GM18861 (cell line): Measurements from ENCODE around the gene WDR45B.
"Not testable (repeated sequence)": the region's sequence is repeated elsewhere in the genome, so short reads cannot be mapped to it uniquely, and the experiment has no call there.

Source experiments
- ATAC-seq: cut with Tn5 transposase; IDR thresholded peaks from one replicate; pipeline ENCODE4 v1.9.1; 2021; ENCODE audit not compliant: unreplicated experiment

Gene WDR45B

DNA sequence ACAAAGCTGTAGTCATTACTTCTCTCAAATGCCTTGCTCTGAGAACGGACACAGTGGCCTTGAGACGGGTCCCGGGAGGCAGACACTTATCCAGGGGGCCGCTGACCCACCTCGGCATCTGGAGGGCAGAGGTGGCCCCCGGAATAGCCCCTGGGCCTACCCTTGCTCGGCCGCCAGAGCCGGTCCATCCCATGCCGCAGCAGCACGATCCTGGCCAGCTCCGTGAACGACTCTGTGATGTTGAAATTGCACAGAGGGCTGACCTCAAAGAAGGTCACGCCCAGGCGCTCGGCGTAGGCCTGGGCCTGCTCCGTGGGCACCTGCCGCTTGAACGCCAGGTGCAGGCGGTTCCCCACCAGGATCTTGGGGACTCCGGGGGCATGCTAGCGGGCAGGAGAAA, 10.1 kb upstream of the WDR45B start:
- no peak for ATAC-seq

DNA sequence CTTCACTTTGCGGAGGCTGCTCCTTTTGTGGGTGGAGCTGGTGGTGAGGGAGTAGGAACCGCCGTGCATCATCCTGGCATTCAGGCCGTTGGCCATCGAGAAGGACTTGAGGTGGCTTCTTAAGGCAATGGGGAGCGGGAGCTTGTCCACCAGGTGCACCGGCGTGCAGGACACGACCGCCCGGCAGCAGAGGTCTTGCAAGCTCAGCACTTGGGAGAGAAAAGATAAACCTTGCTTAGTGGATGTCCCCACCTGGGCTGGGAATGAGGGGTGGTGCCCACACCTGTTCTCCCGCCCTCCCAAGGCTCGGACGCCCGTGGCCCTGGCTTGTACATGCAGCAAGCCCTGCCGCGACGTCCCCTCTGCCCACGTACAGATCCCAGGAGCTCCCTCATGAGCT, 9.7 kb upstream of the WDR45B start:
- no peak for ATAC-seq

DNA sequence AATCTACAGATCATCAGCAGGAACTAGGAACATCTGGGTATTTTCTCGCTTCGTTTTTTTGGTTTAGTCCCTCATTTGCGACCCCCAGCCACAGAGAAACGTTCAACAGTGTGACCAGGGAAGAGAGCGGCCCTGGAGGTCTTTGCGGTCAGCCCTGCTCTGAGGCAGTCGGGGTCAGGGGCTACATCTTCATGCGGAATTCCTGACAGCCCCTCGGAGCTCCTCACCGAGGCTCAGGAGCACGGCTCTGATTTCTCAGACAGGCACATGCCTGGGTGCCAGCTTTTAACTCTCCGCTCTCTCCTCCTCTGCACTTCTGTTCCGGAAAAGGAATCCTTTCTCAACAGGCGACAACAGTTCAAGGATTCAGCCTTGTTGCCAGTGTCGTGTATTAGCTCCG, 8.0 kb upstream of the WDR45B start:
- ATAC-seq = no peak

DNA sequence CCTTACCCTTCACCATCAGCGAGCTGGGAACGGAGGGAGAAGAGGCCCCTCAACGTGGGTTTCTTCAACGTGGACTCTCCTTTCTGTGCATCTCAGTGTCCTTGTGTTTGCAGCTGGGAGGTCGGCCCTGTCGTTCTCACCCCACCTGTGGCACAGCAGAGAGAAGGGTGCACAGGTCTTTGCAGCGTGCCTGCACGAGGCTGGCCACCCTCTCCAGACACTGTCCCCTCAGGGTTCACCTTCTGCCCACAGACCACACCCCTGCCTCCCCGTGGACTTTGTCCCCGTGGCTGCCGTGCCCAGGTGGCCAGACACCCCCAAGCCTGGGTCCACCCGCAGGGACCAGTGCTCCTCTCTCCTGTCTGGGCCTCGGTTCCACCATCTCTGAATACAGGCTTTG, 7.3 kb upstream of the WDR45B start:
- ATAC-seq = no peak

DNA sequence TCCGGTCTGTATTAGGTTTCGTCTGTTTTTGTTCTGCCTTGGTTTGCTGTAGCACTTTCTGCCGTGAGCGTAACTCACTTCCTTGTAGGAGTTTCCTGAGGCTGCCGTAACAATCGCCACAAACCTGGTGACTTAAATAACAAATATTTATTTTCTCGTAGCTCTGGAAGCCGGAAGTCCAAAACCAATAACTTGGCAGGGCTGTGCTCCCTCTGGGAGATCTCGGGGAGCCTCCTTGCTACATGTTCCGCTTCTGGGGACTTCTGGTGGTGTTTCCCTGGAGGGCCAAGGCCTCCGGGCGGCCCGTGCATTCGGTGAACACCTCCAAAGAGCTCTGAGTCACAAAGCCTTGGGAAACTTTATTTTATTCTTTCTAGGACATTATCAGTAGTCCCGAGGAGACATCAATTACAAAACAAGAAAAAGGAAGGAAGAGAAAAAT, 6.8 kb upstream of the WDR45B start:
- no peak for ATAC-seq

DNA sequence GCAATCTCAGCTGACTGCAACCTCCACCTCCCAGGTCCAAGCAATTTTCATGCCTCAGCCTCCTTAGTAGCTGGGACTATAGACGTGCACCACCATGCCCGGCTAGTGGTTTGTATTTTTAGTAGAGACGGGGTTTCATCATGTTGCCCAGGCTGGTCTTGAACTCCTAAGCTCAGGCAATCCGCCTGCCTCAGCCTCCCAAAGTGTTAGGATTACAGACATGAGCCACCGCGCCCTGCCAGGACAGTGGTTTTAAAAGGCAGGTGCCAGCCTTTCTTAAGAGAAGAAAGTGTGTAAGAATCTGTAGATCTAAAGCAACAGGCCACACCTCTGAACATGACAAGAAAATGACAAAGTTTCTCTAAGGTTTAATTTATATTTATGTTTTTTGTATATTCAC, 6.4 kb upstream of the WDR45B start:
- ATAC-seq = not testable (repeated sequence)

DNA sequence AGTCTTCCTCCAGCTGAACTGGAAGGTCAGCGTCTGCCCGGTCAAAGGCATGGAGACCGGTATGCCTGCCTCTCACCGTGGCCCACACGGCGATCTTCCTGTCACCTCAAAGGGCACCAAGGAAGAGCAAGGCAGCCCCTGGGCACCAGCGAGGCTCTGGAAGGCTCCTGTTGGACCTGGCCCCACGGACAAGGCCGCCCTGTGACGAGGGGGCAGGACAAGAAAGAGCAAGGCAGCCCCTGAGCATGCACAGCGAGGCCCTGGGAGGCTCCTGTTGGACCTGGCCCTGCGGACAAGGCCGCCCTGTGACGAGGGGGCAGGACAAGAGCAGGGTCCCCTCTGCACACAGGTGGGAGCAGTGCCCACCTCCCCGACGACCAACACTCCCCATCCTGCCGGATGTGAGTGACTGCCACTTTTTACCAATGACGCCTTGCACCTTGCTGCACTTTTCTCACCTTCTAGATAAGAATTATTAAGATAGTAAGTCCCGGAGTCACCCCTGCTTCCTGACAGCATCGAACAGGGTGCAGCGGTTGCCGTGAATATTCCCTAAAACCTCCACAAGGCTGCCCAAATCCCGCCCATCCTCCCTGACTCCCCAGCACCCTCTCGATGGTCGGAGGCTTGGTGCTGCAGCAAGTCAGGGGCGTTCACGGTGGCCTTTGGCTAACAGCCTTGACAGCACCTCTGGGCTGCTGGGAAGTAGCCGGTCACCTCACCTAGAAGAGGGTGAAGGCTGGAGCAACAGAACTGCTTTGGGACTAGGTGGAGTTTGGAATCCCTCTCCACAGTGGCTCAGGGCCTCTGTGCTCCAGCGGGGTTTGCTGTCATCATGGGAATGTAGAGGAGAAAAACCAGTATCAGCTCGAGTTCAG, 5.6 kb upstream of the WDR45B start:
- ATAC-seq = no peak

DNA sequence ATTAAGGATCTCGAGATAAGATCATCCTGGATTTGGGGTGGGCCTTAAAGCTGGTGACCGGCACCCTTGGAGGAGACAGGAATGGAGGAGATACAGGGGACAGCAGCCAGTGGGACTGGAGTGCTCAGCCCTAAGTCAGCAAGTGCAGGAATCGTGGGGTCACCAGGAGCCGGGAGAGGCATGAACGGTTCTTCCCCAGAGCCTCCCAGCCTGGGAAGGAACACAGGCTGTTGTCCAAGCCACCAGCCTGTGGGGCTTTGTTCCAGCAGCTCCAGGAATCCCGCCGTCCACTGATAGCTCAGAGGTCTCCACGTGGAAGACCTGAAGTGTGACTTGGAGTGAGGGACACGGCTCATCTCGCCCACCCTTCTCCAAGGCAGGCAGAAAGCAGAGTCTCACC, 2.5 kb upstream of the WDR45B start:
- ATAC-seq = no peak

DNA sequence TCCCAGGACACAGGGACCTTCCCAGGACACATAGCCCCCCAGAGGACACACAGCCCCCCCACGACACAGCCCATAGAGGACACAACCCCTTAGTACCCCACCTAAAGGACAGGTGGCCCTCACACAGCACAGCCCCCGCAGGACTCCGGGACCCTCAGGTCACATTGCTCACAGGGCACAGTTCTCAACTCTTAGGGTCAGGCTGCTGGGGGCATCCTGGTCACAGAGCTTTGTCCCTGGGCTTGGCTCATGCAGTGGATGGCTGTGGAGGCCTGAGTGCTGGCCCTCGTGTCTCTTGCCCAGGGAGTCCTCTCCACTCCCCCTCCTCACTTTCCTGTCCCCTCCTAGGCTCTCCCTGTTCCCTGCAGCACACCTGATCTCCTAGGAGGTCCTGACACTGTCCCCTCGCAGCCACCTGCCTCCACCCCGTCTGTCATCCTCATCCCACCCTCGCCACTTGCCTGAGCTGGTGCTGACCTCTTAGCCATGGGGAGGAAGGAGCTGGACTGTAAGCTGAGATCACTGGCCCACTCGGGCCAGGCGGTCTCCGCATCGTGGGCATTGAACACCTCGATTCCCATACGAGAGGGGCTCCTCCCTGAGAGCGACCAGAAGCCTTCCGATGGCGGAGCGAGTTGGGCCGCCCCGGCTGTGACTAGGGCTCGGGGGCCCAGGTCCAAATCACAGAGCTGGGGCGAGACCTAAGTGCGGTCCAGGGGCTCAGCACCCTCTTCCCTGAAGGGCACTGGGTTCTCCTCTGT, 1.4 kb upstream of the WDR45B start:
- no peak for ATAC-seq

DNA sequence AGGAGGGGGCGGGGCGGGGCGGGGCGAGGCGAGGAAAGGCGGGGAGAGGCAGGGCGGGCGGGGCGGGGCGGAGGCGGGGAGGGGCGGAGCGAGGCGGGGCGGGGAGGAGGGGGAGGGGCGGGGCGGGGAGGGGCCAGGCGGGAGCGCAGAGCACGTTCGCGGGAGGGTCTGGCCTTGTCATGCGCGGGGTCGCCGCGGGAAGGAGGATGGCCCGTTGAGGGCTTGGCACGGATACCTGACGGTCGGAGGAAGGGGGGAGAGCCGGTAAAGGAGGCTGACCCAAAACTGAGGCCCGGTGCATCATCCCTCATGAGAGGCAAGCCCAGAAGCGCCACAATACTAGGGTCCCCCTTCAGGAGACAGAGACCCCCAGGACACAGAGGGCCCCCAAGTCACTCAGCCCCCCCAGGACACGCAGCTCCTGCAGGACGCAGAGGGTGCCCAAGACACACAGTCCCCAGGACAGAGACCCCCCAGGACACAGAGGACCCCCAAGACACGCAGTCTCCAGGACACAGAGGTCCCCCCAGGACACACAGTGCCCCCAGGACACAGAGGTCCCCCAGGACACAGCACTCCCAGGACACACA, 593 bp upstream of the WDR45B start:
- no peak for ATAC-seq

DNA sequence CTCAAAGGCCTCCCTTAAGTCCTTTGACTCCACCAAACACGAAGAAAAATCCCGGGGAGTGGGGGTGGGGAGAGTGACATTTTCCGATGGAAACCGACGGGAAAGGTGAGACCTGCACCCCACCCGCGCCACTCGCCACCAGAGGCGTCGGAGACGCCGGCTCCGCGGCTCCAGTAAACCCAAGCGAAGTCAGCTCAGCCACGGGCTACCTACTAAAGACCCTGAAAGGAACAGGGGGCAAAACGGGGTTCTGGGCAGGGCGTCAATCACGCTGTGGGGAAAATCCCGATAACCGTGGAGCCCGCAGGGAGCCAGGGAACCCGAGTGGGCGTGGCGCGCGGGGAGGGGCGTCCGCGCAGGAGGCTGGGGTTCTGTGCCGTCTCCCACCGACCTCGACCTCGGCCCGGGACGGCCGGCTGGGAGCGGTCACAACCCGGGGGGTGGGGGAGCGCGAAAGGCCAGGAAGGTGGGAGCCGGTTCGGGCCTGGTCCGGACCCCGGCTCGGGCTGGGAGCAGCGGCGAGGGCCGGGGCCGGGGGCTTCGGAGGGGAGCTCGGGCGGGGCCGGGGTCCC, 565 bp downstream of the WDR45B start:
- ATAC-seq = no peak

DNA sequence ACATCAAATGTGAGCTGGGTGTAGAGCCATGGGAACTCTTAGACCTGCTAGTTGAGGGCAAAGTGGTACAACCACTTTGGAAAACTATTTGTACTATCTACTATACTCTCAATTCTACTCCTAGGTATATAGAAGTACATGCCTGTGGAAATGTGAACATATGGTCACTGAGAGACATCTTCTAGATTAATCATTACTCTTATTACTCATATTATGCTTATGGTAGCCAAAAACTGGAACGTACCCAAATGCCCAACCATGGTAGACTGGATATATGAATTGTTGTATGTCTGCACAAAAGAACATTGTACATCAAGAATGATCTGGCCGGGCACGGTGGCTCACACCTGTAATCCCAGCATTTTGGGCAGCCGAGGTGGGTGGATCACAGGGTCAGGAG, 2.7 kb downstream of the WDR45B start:
- ATAC-seq = no peak

DNA sequence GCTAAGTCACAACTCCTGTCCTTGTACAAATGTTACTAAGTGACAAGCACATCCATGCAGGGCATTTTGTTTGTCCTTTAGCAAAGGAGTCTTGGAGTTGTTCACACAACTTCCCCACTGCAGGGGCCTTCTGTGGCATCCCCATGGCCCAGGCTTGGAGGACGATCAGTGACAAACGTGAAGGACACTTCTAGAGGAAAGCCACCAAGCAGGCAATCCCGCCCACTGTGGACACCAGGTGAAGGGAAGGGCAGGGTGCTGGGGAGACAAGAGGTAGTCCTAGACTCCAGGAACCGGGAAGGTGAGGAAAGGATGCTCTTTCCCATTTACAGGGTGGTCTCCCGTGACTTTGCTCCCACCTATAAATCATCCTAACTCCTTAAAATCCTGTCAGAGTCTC, 4.1 kb downstream of the WDR45B start:
- no peak for ATAC-seq

DNA sequence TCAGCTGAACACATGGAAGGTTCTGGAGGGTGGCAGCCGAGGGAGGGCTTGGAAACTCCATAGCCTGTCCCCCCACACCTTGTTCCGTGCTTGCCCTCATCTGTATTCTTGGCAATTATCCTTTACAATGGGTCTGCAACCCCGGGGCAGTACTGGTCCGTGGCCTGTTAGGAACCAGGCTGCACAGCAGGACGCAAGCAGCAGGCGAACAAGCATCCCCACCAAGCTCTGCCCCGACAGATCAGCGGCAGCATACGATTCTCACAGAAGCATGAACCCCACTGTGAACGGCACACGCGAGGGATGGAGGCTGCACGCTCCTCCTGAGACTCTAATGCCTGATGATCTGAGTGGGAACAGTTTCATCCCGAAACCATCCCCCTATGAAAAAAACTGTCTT, 6.2 kb downstream of the WDR45B start:
- no peak for ATAC-seq

DNA sequence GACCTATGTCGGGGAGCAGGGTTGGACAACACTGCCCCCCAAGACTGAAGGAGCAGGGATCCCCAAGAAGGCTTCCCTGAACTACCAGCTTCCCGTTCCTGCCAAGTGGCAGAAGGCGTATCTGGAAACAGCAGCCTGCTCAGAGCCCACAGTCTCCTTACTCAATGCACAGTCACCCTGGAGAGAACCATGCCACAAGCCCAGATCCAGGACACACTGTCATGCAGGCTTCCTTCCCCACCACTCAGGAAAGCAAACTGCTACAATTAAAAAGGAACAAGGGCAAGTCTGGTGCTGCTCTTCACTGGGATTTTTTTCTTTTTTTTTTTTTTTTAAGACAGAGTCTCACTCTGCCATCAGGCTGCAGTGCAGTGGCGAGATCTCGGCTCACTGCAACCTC, 8.2 kb downstream of the WDR45B start:
- ATAC-seq = no peak

DNA sequence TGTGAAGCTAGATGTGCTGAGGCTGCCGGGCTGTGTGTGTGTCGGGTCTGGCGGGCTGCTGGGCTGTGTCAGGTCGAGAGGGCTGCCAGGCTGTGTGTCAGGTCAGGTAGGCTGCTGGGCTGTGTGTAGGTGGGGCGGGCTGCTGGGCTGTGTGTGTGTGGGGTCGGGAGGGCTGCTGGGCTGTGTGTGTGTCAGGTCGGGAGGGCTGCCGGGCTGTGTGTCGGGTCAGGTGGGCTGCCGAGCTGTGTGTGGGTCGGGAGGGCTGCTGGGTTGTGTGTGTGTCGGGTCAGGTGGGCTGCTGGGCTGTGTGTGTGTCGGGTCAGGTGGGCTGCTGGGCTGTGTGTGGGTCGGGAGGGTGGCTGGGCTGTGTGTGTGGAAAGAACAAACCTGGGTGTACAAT, 8.6 kb downstream of the WDR45B start:
- no peak for ATAC-seq

DNA sequence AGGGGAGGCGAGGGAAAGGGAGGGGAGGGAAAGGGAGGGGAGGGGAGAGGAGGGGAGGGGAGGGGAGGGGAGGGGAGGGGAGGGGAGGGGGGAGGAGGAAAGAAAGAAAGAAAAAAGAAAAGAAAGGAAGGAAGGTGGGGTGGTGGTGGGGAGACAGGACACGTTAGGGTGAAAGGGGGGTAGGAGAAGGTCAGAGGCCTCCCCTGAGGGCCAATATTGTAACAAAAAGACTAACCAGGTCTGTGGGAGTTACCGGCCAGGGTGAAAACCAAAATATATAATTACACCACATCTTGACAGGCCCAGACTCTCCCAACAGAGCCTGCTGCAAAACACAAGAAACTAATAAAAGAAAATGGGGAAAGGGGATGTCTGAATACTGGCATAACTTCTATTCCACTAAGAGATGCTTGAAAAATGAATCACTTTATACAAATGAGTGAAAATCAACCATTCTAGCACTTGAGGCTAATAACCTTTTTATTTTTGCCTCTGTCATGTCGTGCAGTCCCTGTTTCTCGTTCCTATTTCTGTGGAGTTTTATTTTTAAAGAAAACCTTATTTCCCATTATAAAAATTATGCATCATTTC, 10.0 kb downstream of the WDR45B start:
- ATAC-seq = no peak

DNA sequence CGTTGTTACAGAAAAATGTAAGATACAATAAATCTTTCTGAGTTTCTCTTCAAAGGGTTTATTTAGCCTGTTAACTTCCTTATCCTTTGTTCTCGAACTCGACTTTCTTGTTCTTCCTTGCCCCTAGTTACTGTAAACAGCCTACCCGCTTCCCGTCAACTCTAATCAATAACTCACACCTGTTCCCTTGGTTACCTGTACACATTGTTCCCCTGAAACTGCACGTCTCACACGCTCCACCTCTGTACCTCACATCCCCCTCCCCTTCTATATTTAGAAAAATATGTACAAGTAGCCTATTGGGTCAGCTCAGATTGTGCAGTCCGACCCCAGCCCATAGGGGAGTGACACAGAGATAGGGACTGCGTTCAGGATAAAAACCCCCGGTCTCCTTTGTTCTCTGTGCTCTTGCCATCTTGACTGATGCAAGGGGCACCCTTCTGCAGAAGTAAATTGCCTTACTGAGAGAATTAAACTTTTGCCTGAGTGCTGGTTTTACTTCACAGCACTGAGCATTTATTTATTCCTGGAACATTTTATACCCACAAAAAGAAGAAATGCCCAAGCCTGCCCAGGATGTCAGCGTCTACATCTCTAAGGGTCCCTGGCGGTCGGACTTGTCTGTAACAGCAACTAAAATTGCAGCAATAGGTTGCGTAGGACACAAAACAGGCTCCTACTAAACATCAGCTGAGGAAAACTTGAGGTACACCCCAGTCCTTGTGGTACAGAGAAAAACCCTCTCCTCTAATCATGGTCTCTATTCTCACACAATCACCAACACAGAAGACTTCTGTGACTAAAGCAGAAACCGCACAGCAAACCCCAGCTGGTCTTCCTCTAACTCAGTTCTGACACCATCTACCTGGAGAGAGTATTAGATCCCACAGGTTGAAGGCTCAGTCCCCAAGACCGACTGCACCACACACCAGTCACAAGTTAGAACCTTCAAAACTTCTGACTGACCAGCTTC, 11.3 kb downstream of the WDR45B start:
- no peak for ATAC-seq

DNA sequence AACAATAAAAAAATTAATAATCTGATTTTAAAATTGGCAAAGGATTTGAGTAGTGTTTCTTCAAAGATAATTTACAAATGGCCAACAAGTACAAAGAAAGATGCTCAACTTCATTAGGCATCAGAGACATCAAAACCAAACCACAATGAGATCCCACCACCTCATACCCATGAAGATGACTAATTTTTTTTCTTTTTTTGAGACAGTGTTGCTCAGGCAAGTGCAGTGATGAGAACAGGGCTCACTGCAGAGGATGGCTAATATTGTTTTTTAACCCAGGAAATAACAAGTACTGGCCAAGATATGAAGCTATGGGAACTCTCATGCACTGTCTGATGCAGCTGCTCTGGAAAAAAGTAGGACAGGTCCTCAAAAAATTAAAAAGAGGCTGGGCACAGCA, 14.9 kb downstream of the WDR45B start:
- ATAC-seq = no peak

DNA sequence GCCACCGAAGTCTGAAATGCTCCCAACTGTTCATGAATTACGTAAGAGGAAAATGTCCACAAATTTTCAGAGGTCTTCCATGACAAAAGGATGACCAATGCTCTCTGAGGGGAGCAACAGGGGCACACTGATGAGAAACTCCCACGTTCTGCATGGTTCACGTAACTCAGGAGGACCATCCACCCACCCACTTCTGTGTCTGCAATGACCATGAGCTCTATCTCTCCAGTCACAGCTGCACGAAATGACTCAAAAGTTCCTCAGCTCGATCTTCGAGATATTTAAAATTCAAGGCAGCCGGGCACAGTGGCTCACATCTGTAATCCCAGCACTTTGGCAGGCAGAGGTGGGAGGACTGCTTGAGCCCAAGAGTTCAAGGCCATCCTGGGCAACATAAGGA, 15.8 kb downstream of the WDR45B start:
- ATAC-seq = no peak
